Gastroesophageal sphincter (tissue), 3 donors: Measurements from ENCODE around the gene PIK3C2A.

ENCODE experiments used
- EP300 ChIP-seq: sonication (generic); formaldehyde crosslinking; IDR thresholded peaks from one replicate; pipeline ENCODE4 v1.6.1; 2017; ENCODE audit warnings: antibody characterized with exemption, mild to moderate bottlenecking
- TF ChIP-seq, protein P1 (sequence below), 4 experiments: fragments of 200-600 bp in 2 of 4; fragments of 450-650 bp in 2 of 4; sonication (generic) in 1 of 4; IDR thresholded peaks; one replicate each; pipeline ENCODE4 v1.5.1; 2017 to 2019; ENCODE audit warnings: antibody characterized with exemption in 4 of 4, mild to moderate bottlenecking in 2 of 4, moderate library complexity in 2 of 4

DNA sequence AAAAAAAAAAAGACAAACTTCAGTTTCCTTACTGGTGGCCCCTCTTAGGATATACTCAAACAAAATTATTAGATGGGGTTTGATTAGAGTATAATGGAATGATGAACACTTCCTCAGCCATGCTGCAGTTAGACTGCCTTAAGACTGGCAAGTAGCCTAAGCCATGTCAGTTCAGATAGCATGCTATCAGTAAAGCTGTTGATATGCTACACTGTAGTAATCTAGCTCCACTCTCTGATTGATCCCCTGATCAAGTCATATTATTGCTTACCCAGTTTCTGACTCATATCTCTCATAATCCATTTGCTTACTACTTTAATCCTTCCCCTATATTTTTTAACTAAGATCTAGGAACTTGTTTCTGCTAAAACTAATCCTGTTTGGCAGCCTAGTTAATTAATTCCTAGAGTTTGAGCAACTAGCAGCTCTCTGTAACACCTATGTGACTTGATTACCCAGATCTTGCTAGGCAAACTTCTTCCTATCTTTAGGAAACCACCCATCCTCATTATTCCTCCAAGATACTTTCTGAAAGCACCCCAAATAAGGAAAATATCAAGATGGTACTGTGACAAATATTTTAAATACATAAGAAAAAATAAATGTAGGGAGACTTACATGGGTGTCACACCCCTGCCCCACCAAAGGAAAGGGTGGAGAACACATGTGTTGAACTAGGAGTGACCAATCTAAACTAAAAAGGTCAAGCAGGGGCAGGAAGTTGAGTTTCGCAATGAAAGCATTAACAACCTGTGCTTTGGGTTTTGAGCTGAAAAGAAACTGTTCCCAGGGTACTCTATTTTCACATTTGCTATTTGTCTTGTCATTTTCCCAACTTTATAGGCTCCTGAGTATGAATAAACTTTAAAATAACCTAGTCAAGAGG is 43.2 kb downstream of the PIK3C2A start:
- TF ChIP-seq, protein P1, sequence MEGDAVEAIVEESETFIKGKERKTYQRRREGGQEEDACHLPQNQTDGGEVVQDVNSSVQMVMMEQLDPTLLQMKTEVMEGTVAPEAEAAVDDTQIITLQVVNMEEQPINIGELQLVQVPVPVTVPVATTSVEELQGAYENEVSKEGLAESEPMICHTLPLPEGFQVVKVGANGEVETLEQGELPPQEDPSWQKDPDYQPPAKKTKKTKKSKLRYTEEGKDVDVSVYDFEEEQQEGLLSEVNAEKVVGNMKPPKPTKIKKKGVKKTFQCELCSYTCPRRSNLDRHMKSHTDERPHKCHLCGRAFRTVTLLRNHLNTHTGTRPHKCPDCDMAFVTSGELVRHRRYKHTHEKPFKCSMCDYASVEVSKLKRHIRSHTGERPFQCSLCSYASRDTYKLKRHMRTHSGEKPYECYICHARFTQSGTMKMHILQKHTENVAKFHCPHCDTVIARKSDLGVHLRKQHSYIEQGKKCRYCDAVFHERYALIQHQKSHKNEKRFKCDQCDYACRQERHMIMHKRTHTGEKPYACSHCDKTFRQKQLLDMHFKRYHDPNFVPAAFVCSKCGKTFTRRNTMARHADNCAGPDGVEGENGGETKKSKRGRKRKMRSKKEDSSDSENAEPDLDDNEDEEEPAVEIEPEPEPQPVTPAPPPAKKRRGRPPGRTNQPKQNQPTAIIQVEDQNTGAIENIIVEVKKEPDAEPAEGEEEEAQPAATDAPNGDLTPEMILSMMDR (IDR thresholded peaks at IDR 0.05): no peak
- no peak for TF ChIP-seq EP300
